Trophoblast cell (in vitro differentiated cells and primary cell): ENCODE measurements around the gene SPOP.
"Not testable (repeated sequence)": the region's sequence is repeated elsewhere in the genome, so short reads cannot be mapped to it uniquely, and the experiment has no call there.

Source experiments
- DNase-seq, 2 donors: peaks; one replicate each; pipeline ENCODE4 v3.0.0-alpha.2; 2016
- H2AFZ ChIP-seq: 2 replicates; pipeline ENCODE4 v1.6.1; 2013; ENCODE audit warnings: low read length, moderate library complexity, mild to moderate bottlenecking; ENCODE audit not compliant: insufficient read depth, poor library complexity
- H2AK5ac ChIP-seq: 2 replicates; pipeline ENCODE4 v1.6.1; 2013; ENCODE audit warnings: mild to moderate bottlenecking, low read length
- H2BK120ac ChIP-seq: 2 replicates; pipeline ENCODE4 v1.6.1; 2013; ENCODE audit warnings: low read length, mild to moderate bottlenecking, moderate library complexity; ENCODE audit not compliant: insufficient read depth, poor library complexity
- H2BK12ac ChIP-seq: 2 replicates; pipeline ENCODE4 v1.6.1; 2013; ENCODE audit warnings: mild to moderate bottlenecking, low read length, moderate library complexity
- H2BK5ac ChIP-seq: 2 replicates; pipeline ENCODE4 v1.6.1; 2013; ENCODE audit warnings: low read length, low read depth, moderate library complexity, mild to moderate bottlenecking; ENCODE audit not compliant: poor library complexity
- H3K14ac ChIP-seq: 2 replicates; pipeline ENCODE4 v1.6.1; 2013; ENCODE audit warnings: mild to moderate bottlenecking, low read length
- H3K18ac ChIP-seq: 2 replicates; pipeline ENCODE4 v1.6.1; 2013; ENCODE audit warnings: mild to moderate bottlenecking, low read length
- H3K23ac ChIP-seq: 2 replicates; pipeline ENCODE4 v1.6.1; 2013; ENCODE audit warnings: low read length
- H3K27ac ChIP-seq: 2 replicates; pipeline ENCODE4 v1.5.1; 2013; ENCODE audit warnings: low read depth, mild to moderate bottlenecking, inconsistent platforms, low read length, moderate library complexity
- H3K27me3 ChIP-seq: 2 replicates; pipeline ENCODE4 v1.6.1; 2013; ENCODE audit warnings: inconsistent platforms, mild to moderate bottlenecking, low read length, moderate library complexity; ENCODE audit not compliant: insufficient read depth
- H3K36me3 ChIP-seq, 2 experiments: 1 replicate in 1 of 2; 2 replicates in 1 of 2; pipeline ENCODE4 v1.6.1; 2013; ENCODE audit warnings: low read length in 2 of 2, mild to moderate bottlenecking in 2 of 2, moderate library complexity in 1 of 2; ENCODE audit not compliant: insufficient read depth in 2 of 2, control insufficient read depth in 1 of 2
- H3K4ac ChIP-seq: 2 replicates; pipeline ENCODE4 v1.6.1; 2013; ENCODE audit warnings: low read depth, mild to moderate bottlenecking, low read length, moderate library complexity
- H3K4me1 ChIP-seq, 2 experiments: 1 replicate in 1 of 2; 2 replicates in 1 of 2; pipeline ENCODE4 v1.6.1; 2013; ENCODE audit warnings: low read length in 2 of 2, mild to moderate bottlenecking in 2 of 2, moderate library complexity in 1 of 2; ENCODE audit not compliant: insufficient read depth in 2 of 2, control insufficient read depth in 1 of 2
- H3K4me2 ChIP-seq: 2 replicates; pipeline ENCODE4 v1.6.1; 2013; ENCODE audit warnings: inconsistent platforms, mild to moderate bottlenecking, low read length, moderate library complexity
- H3K4me3 ChIP-seq: 2 replicates; pipeline ENCODE4 v1.5.1; 2013; ENCODE audit warnings: mild to moderate bottlenecking, low read depth, low read length, inconsistent platforms
- H3K79me1 ChIP-seq: one replicate; pipeline ENCODE4 v1.6.1; 2013; ENCODE audit warnings: low read length
- H3K79me2 ChIP-seq: 2 replicates; pipeline ENCODE4 v1.6.1; 2013; ENCODE audit warnings: low read length, mild to moderate bottlenecking; ENCODE audit not compliant: control insufficient read depth, insufficient read depth, poor library complexity
- H3K9ac ChIP-seq: 2 replicates; pipeline ENCODE4 v1.6.1; 2013; ENCODE audit warnings: mild to moderate bottlenecking, low read length
- H3K9me3 ChIP-seq: 2 replicates; pipeline ENCODE4 v1.6.1; 2013; ENCODE audit warnings: low read depth, mild to moderate bottlenecking, control low read depth, inconsistent platforms, low read length; ENCODE audit not compliant: insufficient read depth
- H4K12ac ChIP-seq: 2 replicates; pipeline ENCODE4 v1.6.1; 2013; ENCODE audit warnings: low read depth, mild to moderate bottlenecking, low read length, moderate library complexity
- H4K8ac ChIP-seq: 2 replicates; pipeline ENCODE4 v1.6.1; 2013; ENCODE audit warnings: low read depth, mild to moderate bottlenecking, low read length, moderate library complexity
- H4K91ac ChIP-seq: one replicate; pipeline ENCODE4 v1.6.1; 2013; ENCODE audit warnings: low read depth, mild to moderate bottlenecking, low read length, moderate library complexity
- WGBS: extraction: QIAGEN DNeasy Blood & Tissue Kit; methylation state at CpG from one replicate; pipeline ENCODE4 v1.1.7; 2013; ENCODE audit warnings: missing lambda C conversion rate; ENCODE audit not compliant: insufficient read length, insufficient coverage; ENCODE audit errors: extremely low coverage; 5-methylcytosine and 5-hydroxymethylcytosine counted together

SPOP gene

DNA sequence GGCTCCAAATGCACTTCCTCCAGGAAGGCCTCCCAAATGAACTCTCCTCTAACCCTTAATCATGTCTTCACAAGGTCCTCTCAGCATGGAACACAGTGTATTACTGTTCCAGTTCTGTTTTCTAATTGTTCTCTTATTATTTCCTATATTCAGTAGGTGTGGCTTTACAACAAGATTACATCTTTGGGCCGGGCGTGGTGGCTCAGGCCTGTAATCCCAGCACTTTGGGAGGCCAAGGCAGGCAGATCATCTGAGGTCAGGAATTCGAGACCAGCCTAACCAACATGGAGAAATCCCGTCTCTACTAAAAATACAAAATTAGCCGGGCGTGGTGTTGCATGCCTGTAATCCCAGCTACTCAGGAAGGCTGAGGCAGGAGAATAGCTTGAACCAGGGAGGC is 4.2 kb downstream of the SPOP start:
- WGBS = no CpG with 5 or more reads among the region's 6 CpGs
- not testable (repeated sequence) for H3K4ac ChIP-seq, H4K8ac ChIP-seq, H3K18ac ChIP-seq, H3K4me3 ChIP-seq, H2AK5ac ChIP-seq, H3K9ac ChIP-seq, H3K23ac ChIP-seq, H3K14ac ChIP-seq, H3K27me3 ChIP-seq, H2BK12ac ChIP-seq, H3K9me3 ChIP-seq, H3K4me1 ChIP-seq, H4K91ac ChIP-seq, H4K12ac ChIP-seq, H3K27ac ChIP-seq, H3K79me2 ChIP-seq, H2AFZ ChIP-seq, H2BK5ac ChIP-seq, H3K79me1 ChIP-seq, H3K4me2 ChIP-seq, H3K36me3 ChIP-seq, H2BK120ac ChIP-seq
- DNase-seq = peak; percentile 33 to 61

GRCh38 chr17:49670641-49671040 is 7.3 kb downstream of the SPOP start:
- WGBS = no CpG with 5 or more reads among the region's 4 CpGs
- H3K36me3 ChIP-seq = no peaks in the 10 kb centered on the region
- H3K27me3 ChIP-seq = no peaks in the 10 kb centered on the region
- H2BK120ac ChIP-seq = no peak overlapping the region
- H2AFZ ChIP-seq = no peak overlapping the region
- H2AK5ac ChIP-seq = no peak overlapping the region
- H2BK5ac ChIP-seq = no peak overlapping the region
- H3K9ac ChIP-seq = no peak overlapping the region
- H3K79me2 ChIP-seq = no peaks in the 10 kb centered on the region
- H4K12ac ChIP-seq = no peak overlapping the region
- no peak overlapping the region for H4K91ac ChIP-seq
- H4K8ac ChIP-seq = no peak overlapping the region
- no peaks in the 10 kb centered on the region for H3K79me1 ChIP-seq
- H3K23ac ChIP-seq = no peak overlapping the region
- no peak for DNase-seq
- H3K4me3 ChIP-seq = no peak overlapping the region
- no peaks in the 10 kb centered on the region for H3K4me1 ChIP-seq
- no peak overlapping the region for H2BK12ac ChIP-seq
- no peak overlapping the region for H3K4me2 ChIP-seq
- H3K27ac ChIP-seq = no peak overlapping the region
- H3K18ac ChIP-seq = no peak overlapping the region
- no peak overlapping the region for H3K4ac ChIP-seq
- H3K9me3 ChIP-seq = no peaks in the 10 kb centered on the region
- no peak overlapping the region for H3K14ac ChIP-seq

GRCh38 chr17:49670002-49670401 is 7.9 kb downstream of the SPOP start:
- Histone ChIP-seq H3K36me3 (no peaks in the 10 kb centered on the region), H2AFZ (no peak overlapping the region), H2BK120ac (no peak overlapping the region), H3K9ac (no peak overlapping the region), H2BK12ac (no peak overlapping the region), H3K79me1 (no peaks in the 10 kb centered on the region), H2AK5ac (no peak overlapping the region), H3K27ac (no peak overlapping the region), H3K14ac (no peak overlapping the region), H4K12ac (no peak overlapping the region), H4K8ac (no peak overlapping the region), H3K27me3 (no peaks in the 10 kb centered on the region), H3K23ac (no peak overlapping the region), H3K4me3 (no peak overlapping the region), H3K9me3 (no peaks in the 10 kb centered on the region), H3K4me2 (no peak overlapping the region), H3K79me2 (no peaks in the 10 kb centered on the region), H3K4ac (no peak overlapping the region), H3K4me1 (no peaks in the 10 kb centered on the region), H3K18ac (no peak overlapping the region), H4K91ac (no peak overlapping the region), H2BK5ac (no peak overlapping the region)
- DNase-seq = no peak
- no CpG with 5 or more reads among the region's 1 CpG for WGBS

GRCh38 chr17:49667854-49668253 is 10.0 kb downstream of the SPOP start:
- Histone ChIP-seq H3K27me3 (no peaks in the 10 kb centered on the region), H3K4ac (no peak overlapping the region), H2AFZ (no peak overlapping the region), H4K91ac (no peak overlapping the region), H3K4me3 (no peak overlapping the region), H3K9me3 (no peaks in the 10 kb centered on the region), H3K23ac (no peak overlapping the region), H2BK5ac (no peak overlapping the region), H2BK120ac (no peak overlapping the region), H3K36me3 (no peaks in the 10 kb centered on the region), H4K12ac (no peak overlapping the region), H3K4me2 (no peak overlapping the region), H4K8ac (no peak overlapping the region), H3K9ac (no peak overlapping the region), H2AK5ac (no peak overlapping the region), H3K14ac (no peak overlapping the region), H3K18ac (no peak overlapping the region), H3K4me1 (peaks cover 7% of the 10 kb centered on the region in 2 experiments), H3K27ac (no peak overlapping the region), H3K79me2 (no peaks in the 10 kb centered on the region), H3K79me1 (no peaks in the 10 kb centered on the region), H2BK12ac (no peak overlapping the region)
- no CpG with 5 or more reads among the region's 2 CpGs for WGBS
- DNase-seq = peak; percentile 73 to 83
